Lung (tissue), 12 donors: Measurements from ENCODE around the gene B3GAT3. TPM values are rescaled to one million over a fixed set of nuclear protein-coding genes. Genes with fewer than 3 reads are reported as not detected.
A peak's percentile ranks its signal among the peaks of the same experiment; 100 is the strongest.

Experiments
- ATAC-seq: fragments of 200-7000 bp; cut with Tn5 transposase; one replicate; pipeline ENCODE4 v1.9.1; 2020; ENCODE audit warnings: moderate number of reproducible peaks; ENCODE audit not compliant: insufficient read depth, low FRiP score
- DNase-seq, 3 donors: peaks; one replicate each; pipeline ENCODE4 v3.0.0-alpha.2; 2013 to 2017
- H3K27ac ChIP-seq, 2 donors: one replicate each; pipeline ENCODE4 v1.5.1; 2013; ENCODE audit warnings: mild to moderate bottlenecking in 2 of 2, moderate library complexity in 2 of 2, control low read depth in 1 of 2, inconsistent platforms in 1 of 2, low read depth in 1 of 2, low read length in 1 of 2
- H3K27me3 ChIP-seq, 3 donors: one replicate each; pipeline ENCODE4 v1.5.1; 2013; ENCODE audit warnings: low read length in 2 of 3; ENCODE audit not compliant: control insufficient read depth in 3 of 3, insufficient read depth in 3 of 3
- H3K36me3 ChIP-seq, 4 donors: one replicate each; pipeline ENCODE4 v1.5.1; 2013; ENCODE audit warnings: low read length in 4 of 4, mild to moderate bottlenecking in 1 of 4, moderate library complexity in 1 of 4; ENCODE audit not compliant: control insufficient read depth in 4 of 4, insufficient read depth in 4 of 4
- H3K4me1 ChIP-seq, 5 donors: one replicate each; pipeline ENCODE4 v1.5.1; 2013; ENCODE audit warnings: low read length in 5 of 5, mild to moderate bottlenecking in 2 of 5, moderate library complexity in 1 of 5; ENCODE audit not compliant: control insufficient read depth in 5 of 5, insufficient read depth in 5 of 5
- H3K4me3 ChIP-seq: one replicate; pipeline ENCODE4 v1.5.1; 2013; ENCODE audit warnings: mild to moderate bottlenecking, control low read depth, moderate library complexity
- H3K9ac ChIP-seq, 2 donors: one replicate each; pipeline ENCODE4 v1.5.1; 2013; ENCODE audit warnings: low read length in 2 of 2, control low read depth in 1 of 2; ENCODE audit not compliant: insufficient read depth in 1 of 2
- H3K9me3 ChIP-seq, 4 donors: one replicate each; pipeline ENCODE4 v1.5.1; 2013; ENCODE audit warnings: low read length in 3 of 4, mild to moderate bottlenecking in 1 of 4, moderate library complexity in 1 of 4; ENCODE audit not compliant: control insufficient read depth in 4 of 4, insufficient read depth in 3 of 4
- WGBS, 2 donors: extraction: QIAGEN DNeasy Blood & Tissue Kit; methylation state at CpG; one replicate each; pipeline ENCODE4 v1.1.7; 2013; 5-methylcytosine and 5-hydroxymethylcytosine counted together
- polyA plus RNA-seq, 2 donors: library from polyadenylated mRNA; stranded (reverse); fragments of 200-250 nt; gene quantifications; one replicate each; pipeline ENCODE4 v1.2.1, GENCODE V29; 2013
- total RNA-seq, 2 donors: library from RNA; depleted of rRNA in 1 of 2; stranded (reverse); fragments of >200 nt in 1 of 2; gene quantifications; one replicate each; pipeline ENCODE4 v1.2.1, GENCODE V29; 2014 to 2021
- TF ChIP-seq, protein P1 (sequence below): IDR thresholded peaks from 2 replicates; pipeline ENCODE4 v1.5.1; 2012; ENCODE audit warnings: mild to moderate bottlenecking; ENCODE audit errors: control extremely low read depth, extremely low read depth
- donor health status: control.
- donor health status: control.
- donor health status: Bipolar disorder and iron deficiency.
- donor health status: healthy.
- donor health status: DM: yes; HTN: yes; CAD: no.

Gene B3GAT3
- total and polyA plus RNA-seq, 4 donors, result 14.6 to 58.0 (median 49.5) TPM

DNA sequence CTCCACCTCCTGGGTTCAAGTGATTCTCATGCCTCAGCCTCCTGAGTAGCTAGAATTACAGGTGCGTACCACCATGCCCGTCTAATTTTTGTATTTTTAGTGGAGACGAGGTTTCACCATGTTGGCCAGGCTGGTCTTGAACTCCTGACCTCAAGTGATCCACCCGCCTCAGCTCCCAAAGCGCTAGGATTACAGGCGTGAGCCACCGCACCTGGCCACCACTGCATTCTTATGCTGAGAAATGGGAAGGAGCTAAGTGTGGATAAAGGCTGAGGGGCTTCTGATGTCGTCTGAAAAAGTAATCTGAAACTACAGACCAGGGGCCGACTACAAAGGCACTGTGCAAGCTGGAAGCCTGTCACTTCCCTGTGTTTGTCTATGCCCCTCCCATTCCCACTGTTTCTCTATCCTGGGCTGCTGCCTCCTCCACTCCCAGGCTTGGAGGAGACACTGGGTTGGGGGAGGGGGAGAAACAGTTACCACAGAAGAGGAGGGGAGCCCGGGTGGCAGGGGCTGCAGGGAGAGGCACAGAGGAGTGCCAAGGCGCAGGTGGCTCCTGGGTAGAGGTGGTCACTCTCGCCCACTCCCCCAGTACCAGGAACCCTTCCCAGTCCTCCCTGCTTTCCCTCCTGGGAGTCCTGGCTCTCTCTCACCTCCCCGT is 17.2 kb downstream of the B3GAT3 start:
- no peaks in the 10 kb centered on the region for H3K9me3 ChIP-seq
- peaks cover 6 to 26% (median 10%) of the 10 kb centered on the region in 5 donors for H3K4me1 ChIP-seq
- H3K27ac ChIP-seq, result no peak overlapping the region
- ATAC-seq (no peak), DNase-seq (no peak)
- H3K4me3 ChIP-seq, result no peak overlapping the region
- TF ChIP-seq, protein P1, sequence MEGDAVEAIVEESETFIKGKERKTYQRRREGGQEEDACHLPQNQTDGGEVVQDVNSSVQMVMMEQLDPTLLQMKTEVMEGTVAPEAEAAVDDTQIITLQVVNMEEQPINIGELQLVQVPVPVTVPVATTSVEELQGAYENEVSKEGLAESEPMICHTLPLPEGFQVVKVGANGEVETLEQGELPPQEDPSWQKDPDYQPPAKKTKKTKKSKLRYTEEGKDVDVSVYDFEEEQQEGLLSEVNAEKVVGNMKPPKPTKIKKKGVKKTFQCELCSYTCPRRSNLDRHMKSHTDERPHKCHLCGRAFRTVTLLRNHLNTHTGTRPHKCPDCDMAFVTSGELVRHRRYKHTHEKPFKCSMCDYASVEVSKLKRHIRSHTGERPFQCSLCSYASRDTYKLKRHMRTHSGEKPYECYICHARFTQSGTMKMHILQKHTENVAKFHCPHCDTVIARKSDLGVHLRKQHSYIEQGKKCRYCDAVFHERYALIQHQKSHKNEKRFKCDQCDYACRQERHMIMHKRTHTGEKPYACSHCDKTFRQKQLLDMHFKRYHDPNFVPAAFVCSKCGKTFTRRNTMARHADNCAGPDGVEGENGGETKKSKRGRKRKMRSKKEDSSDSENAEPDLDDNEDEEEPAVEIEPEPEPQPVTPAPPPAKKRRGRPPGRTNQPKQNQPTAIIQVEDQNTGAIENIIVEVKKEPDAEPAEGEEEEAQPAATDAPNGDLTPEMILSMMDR, result no peak
- peaks cover 0 to 41% (median 20%) of the 10 kb centered on the region in 4 donors for H3K36me3 ChIP-seq
- no peak overlapping the region for H3K9ac ChIP-seq
- H3K27me3 ChIP-seq, result no peaks in the 10 kb centered on the region
- 90 to 91% methylated on average over 13 of the region's 13 CpGs for WGBS, 2 donors

DNA sequence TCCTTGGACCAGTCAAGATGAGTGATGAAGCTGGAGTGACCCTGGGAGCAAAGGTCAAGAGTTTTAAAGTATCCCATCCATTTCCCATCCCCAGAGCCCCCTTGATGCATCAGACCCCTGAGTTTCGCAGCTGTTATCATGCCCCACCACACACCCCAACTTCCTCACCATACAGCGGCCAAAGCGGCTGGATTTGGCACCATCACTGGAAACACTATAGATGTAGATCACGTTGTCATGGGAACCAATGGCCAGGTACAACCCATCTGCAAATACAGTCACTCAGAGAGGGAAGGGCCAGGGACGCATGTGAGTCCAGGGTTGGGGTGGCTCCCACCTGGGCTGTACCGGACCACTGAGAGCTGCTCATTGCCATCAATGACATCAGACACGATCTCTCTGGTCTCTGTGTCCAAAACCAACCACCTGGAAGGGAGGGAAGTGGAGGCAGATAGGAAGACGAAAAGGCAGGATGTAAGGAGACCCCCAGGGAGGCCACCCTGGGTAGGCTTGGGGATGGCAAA is 17.9 kb downstream of the B3GAT3 start:
- Histone ChIP-seq H3K36me3 (peaks cover 0 to 38% (median 20%) of the 10 kb centered on the region in 4 donors), H3K27me3 (no peaks in the 10 kb centered on the region), H3K9ac (no peak overlapping the region), H3K4me3 (no peak overlapping the region), H3K27ac (no peak overlapping the region), H3K9me3 (no peaks in the 10 kb centered on the region), H3K4me1 (peaks cover 8 to 33% (median 12%) of the 10 kb centered on the region in 5 donors)
- TF ChIP-seq, protein P1, result no peak
- no peak for DNase-seq
- no peak for ATAC-seq
- WGBS, 2 donors, result 95 to 97% methylated on average over 8 of the region's 8 CpGs

DNA sequence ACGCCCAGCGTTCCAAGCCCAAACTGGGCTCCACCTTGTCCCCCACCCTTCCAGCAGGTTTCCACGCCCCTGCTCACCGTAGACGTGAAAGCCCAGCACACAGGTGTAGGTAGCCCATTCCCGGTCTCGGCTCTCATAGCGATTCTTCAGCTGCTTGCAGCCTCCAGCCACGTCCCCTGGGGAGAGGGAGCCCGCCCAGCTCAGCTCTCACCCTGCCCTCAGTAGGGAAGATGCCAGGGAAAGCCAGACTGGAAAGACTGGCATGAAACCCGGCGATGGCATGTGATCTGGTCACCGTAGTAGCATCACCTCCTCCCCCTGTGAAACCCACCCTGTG is 18.7 kb downstream of the B3GAT3 start:
- no peak overlapping the region for H3K4me3 ChIP-seq
- DNase-seq (no peak), ATAC-seq (no peak)
- peaks cover 4 to 34% (median 21%) of the 10 kb centered on the region in 4 donors for H3K36me3 ChIP-seq
- WGBS, 2 donors, result 77 to 89% methylated on average over 13 of the region's 13 CpGs
- peak overlapping the region in 1 of 2 donors; percentile 96 for H3K27ac ChIP-seq
- H3K27me3 ChIP-seq, result no peaks in the 10 kb centered on the region
- H3K9me3 ChIP-seq, result no peaks in the 10 kb centered on the region
- peaks cover 8 to 36% (median 12%) of the 10 kb centered on the region in 5 donors for H3K4me1 ChIP-seq
- no peak overlapping the region for H3K9ac ChIP-seq
- TF ChIP-seq, protein P1, result no peak
